ENCODE results near the gene OXSR1.

DNA sequence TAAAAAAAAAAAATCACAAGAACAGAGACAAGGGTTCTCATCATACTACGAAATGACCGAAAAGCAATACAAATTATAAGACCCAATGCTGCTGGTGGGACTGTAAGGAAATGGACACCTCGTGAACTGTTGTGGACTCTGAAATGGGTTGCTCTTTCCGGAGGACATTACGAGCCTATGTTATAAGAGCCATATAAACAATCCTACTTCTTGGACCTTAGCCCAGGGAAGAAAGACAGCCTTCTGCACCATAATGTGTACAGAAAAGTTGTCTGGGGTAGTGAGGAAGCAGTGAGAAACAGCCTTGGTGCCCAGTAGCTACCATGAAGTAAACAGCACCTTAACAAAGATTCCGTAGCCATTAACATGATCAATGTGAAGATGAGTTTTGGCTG is 119.4 kb downstream of the OXSR1 start:
- TF ChIP-seq, protein P1, sequence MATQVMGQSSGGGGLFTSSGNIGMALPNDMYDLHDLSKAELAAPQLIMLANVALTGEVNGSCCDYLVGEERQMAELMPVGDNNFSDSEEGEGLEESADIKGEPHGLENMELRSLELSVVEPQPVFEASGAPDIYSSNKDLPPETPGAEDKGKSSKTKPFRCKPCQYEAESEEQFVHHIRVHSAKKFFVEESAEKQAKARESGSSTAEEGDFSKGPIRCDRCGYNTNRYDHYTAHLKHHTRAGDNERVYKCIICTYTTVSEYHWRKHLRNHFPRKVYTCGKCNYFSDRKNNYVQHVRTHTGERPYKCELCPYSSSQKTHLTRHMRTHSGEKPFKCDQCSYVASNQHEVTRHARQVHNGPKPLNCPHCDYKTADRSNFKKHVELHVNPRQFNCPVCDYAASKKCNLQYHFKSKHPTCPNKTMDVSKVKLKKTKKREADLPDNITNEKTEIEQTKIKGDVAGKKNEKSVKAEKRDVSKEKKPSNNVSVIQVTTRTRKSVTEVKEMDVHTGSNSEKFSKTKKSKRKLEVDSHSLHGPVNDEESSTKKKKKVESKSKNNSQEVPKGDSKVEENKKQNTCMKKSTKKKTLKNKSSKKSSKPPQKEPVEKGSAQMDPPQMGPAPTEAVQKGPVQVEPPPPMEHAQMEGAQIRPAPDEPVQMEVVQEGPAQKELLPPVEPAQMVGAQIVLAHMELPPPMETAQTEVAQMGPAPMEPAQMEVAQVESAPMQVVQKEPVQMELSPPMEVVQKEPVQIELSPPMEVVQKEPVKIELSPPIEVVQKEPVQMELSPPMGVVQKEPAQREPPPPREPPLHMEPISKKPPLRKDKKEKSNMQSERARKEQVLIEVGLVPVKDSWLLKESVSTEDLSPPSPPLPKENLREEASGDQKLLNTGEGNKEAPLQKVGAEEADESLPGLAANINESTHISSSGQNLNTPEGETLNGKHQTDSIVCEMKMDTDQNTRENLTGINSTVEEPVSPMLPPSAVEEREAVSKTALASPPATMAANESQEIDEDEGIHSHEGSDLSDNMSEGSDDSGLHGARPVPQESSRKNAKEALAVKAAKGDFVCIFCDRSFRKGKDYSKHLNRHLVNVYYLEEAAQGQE (IDR thresholded peaks at IDR 0.05; ENCODE audit: insufficient read depth in 1 of 2, low read depth in 2 of 2, low read length in 2 of 2) = no peak
- TF ChIP-seq TAF1 (IDR thresholded peaks at IDR 0.05; ENCODE audit: borderline replicate concordance, insufficient read depth, low read length) (no peak), POLR2AphosphoS5 (IDR thresholded peaks at IDR 0.05; ENCODE audit: low read depth, low read length) (no peak), SIN3A (IDR thresholded peaks at IDR 0.05; ENCODE audit: borderline replicate concordance, insufficient read depth, low read length) (no peak)
